GM12878 (cell line): Measurements from ENCODE around the gene NKIRAS2. TPM values are rescaled to one million over a fixed set of nuclear protein-coding genes. Genes with fewer than 3 reads are reported as not detected.

Experiments
- ATAC-seq: fragments of 200-7000 bp; cut with Tn5 transposase; 3 replicates; pipeline ENCODE4 v1.9.1; 2020; ENCODE audit warnings: mild to moderate bottlenecking, moderate library complexity
- BruUV-seq: library from RNA; stranded (reverse); fragments of 400-500 nt; replicated peaks from 2 replicates; lab custom pipeline; 2021; lab: Mats Ljungman, UMichigan
- CTCF ChIA-PET: fragments of 300-600 bp; sonication (Branson Sonifier 250); formaldehyde crosslinking; extraction: SDS; loops from one replicate; lab custom pipeline; 2021; ENCODE audit warnings: inconsistent platforms; lab: Yijun Ruan, JAX
- POLR2A ChIA-PET: fragments of 350-600 bp; formaldehyde crosslinking; extraction: SDS; loops from one replicate; lab custom pipeline; 2021; ENCODE audit warnings: inconsistent platforms; lab: Charles Lee
- RAD21 ChIA-PET: fragments of 300-600 bp; sonication (Branson Sonifier 250); formaldehyde crosslinking; loops from one replicate; lab custom pipeline; 2023; ENCODE audit warnings: antibody characterized with exemption; ENCODE audit not compliant: unreplicated experiment; lab: Charles Lee
- SMC1A ChIA-PET: fragments of 300-600 bp; sonication (Branson Sonifier 250); formaldehyde crosslinking; loops from one replicate; lab custom pipeline; 2023; ENCODE audit not compliant: unreplicated experiment, uncharacterized antibody; lab: Charles Lee
- DNase-seq: peaks from one replicate; pipeline ENCODE4 v3.0.0-alpha.2; 2011; ENCODE audit warnings: low read depth, low spot score
- FAIRE-seq: peaks from 3 replicates; lab custom pipeline; 2011; peaks lifted over from hg19 to GRCh38; lab: Jason Lieb, UNC
- H2AFZ ChIP-seq: 2 replicates; pipeline ENCODE4 v1.6.0; 2011; ENCODE audit warnings: low read depth, low read length, control low read depth; ENCODE audit not compliant: control insufficient read depth
- H3K27ac ChIP-seq: 2 replicates; pipeline ENCODE4 v1.5.1; 2011; ENCODE audit warnings: control low read depth; ENCODE audit not compliant: control insufficient read depth, insufficient read depth
- H3K27me3 ChIP-seq, 2 experiments: replicated peaks in 1 of 2; 2 replicates each; pipeline versions ENCODE4 v1.6.0 to v1.6.1; 2011; ENCODE audit warnings: low read length in 1 of 2; ENCODE audit not compliant: control insufficient read depth in 2 of 2, insufficient read depth in 2 of 2
- H3K36me3 ChIP-seq, 2 experiments: 2 replicates each; pipeline ENCODE4 v1.5.1; 2011; ENCODE audit warnings: low read length in 1 of 2; ENCODE audit not compliant: control insufficient read depth in 2 of 2, insufficient read depth in 2 of 2
- H3K4me1 ChIP-seq: 2 replicates; pipeline ENCODE4 v1.6.1; 2011; ENCODE audit warnings: mild to moderate bottlenecking, low read length, moderate library complexity, mixed read lengths; ENCODE audit not compliant: control insufficient read depth, insufficient read depth
- H3K4me2 ChIP-seq: 2 replicates; pipeline ENCODE4 v1.6.0; 2011; ENCODE audit warnings: control low read depth; ENCODE audit not compliant: control insufficient read depth, insufficient read depth
- H3K4me3 ChIP-seq: fragments of 200-600 bp; sonication (generic); 2 replicates; pipeline ENCODE4 v1.5.1; 2016
- H3K79me2 ChIP-seq: 2 replicates; pipeline ENCODE4 v1.6.0; 2011; ENCODE audit warnings: low read length; ENCODE audit not compliant: control insufficient read depth, insufficient read depth
- H3K9ac ChIP-seq: 2 replicates; pipeline ENCODE4 v1.8.0; 2011; ENCODE audit warnings: low read length, control low read depth, mixed read lengths; ENCODE audit not compliant: control insufficient read depth, insufficient read depth
- H3K9me3 ChIP-seq: replicated peaks from 3 replicates; pipeline ENCODE4 v1.5.1; 2011; ENCODE audit warnings: mild to moderate bottlenecking, low read length; ENCODE audit not compliant: control insufficient read depth, insufficient read depth
- H4K20me1 ChIP-seq: 2 replicates; pipeline ENCODE4 v1.6.0; 2011; ENCODE audit not compliant: control insufficient read depth, insufficient read depth
- MAX ChIP-seq: IDR thresholded peaks from 2 replicates; pipeline ENCODE4 v1.6.1; 2012; ENCODE audit warnings: low read depth, low read length, improper control_type of control experiment
- PML ChIP-seq: IDR thresholded peaks from 2 replicates; pipeline ENCODE4 v1.6.1; 2012; ENCODE audit warnings: low read length, inconsistent platforms
- POLR2A ChIP-seq: IDR thresholded peaks from 2 replicates; pipeline ENCODE4 v1.6.1; 2011; ENCODE audit warnings: low read depth, mild to moderate bottlenecking, low read length
- RAD51 ChIP-seq: fragments of 450-650 bp; IDR thresholded peaks from 2 replicates; pipeline ENCODE4 v1.6.1; 2016; ENCODE audit warnings: moderate library complexity, mild to moderate bottlenecking, inconsistent platforms
- SPI1 ChIP-seq: IDR thresholded peaks from 2 replicates; pipeline ENCODE4 v1.6.1; 2011; ENCODE audit warnings: low read depth, mild to moderate bottlenecking, low read length, moderate library complexity, borderline replicate concordance; ENCODE audit not compliant: insufficient read depth
- STAT3 ChIP-seq: IDR thresholded peaks from 2 replicates; pipeline ENCODE4 v1.6.1; 2011; ENCODE audit warnings: low read depth, low read length, improper control_type of control experiment
- SUZ12 ChIP-seq: fragments of 200-600 bp; sonication (generic); IDR thresholded peaks from one replicate; pipeline ENCODE4 v1.6.1; 2018; ENCODE audit warnings: antibody characterized with exemption, mild to moderate bottlenecking; ENCODE audit not compliant: unreplicated experiment
- ZBTB11 ChIP-seq: fragments of 450-650 bp; formaldehyde crosslinking; IDR thresholded peaks from 2 replicates; pipeline ENCODE4 v1.5.0; 2022; ENCODE audit warnings: mild to moderate bottlenecking, missing genetic modification characterization
- WGBS: methylation state at CpG from one replicate; pipeline ENCODE4 v1.1.6; 2016; ENCODE audit warnings: low lambda C conversion rate; ENCODE audit not compliant: insufficient replicate concordance, insufficient coverage; ENCODE audit errors: missing lambda C conversion rate; 5-methylcytosine and 5-hydroxymethylcytosine counted together
- in situ Hi-C: fragments of 300-500 bp; cut with MboI; formaldehyde crosslinking; loops from 9 replicates; pipeline ENCODE4 v1.14.3; 2018; ENCODE audit warnings: mixed read lengths
- intact Hi-C: fragments of 100-400 bp; cut with micrococcal nuclease; formaldehyde crosslinking; loops from one replicate; pipeline ENCODE4 v1.14.2; 2022; ENCODE audit not compliant: unreplicated experiment
- polyA plus RNA-seq, 11 experiments: library from polyadenylated mRNA; depleted of rRNA in 4 of 11; unstranded in 6 of 11; stranded (reverse) in 5 of 11; fragments of >200 nt; fragmentation: Nextera tagmentation in 4 of 11; fragmentation: Illumina TruSeq in 1 of 11; extraction: Ambion mirVana in 4 of 11; extraction: Trizol in 1 of 11; gene quantifications; 1 replicate in 1 of 11; 2 replicates in 10 of 11; pipeline versions ENCODE4 v1.2.1 to v1.2.3, GENCODE V29; 2011 to 2016; ENCODE audit warnings: inconsistent platforms in 2 of 11, missing spikeins in 2 of 11, low read depth in 1 of 11
- total RNA-seq, 4 experiments: library from RNA; depleted of rRNA in 3 of 4; stranded (reverse); fragments of >200 nt in 3 of 4; fragmentation: Illumina TruSeq in 1 of 4; extraction: Trizol in 1 of 4; gene quantifications; 2 replicates each; pipeline versions ENCODE4 v1.2.1 to v1.2.3, GENCODE V29; 2013 to 2021

Gene NKIRAS2
- total and polyA plus RNA-seq, 10 of the 15 experiments (the other 5 are each of a cell fraction or from before 2014, with no cell fraction given), result 6.4 to 49.7 (median 27.2) TPM

GRCh38 chr17:42055027-42055426, 35.1 kb downstream of the NKIRAS2 start:
- Histone ChIP-seq H4K20me1 (no peaks in the 10 kb centered on the region), H3K4me3 (no peak overlapping the region), H3K27ac (no peak overlapping the region), H3K9ac (no peak overlapping the region), H3K36me3 (no peaks in the 10 kb centered on the region), H3K4me1 (no peaks in the 10 kb centered on the region), H3K79me2 (no peaks in the 10 kb centered on the region), H3K27me3 (peaks cover 2 to 4% of the 10 kb centered on the region in 2 experiments), H3K9me3 (peaks cover 8% of the 10 kb centered on the region; the same call in 2 of the 3 replicates), H2AFZ (no peak overlapping the region), H3K4me2 (no peak overlapping the region)
- intact Hi-C loops (no loop called here), in situ Hi-C loops (no loop called here)
- BruUV-seq, result no TSS peak
- ChIA-PET SMC1A (interaction anchor here (1.5 kb wide), 1 partner anchor 9 kb away, joined by 4 read pairs; no protein-coding TSS in a partner anchor), POLR2A (interaction anchor here (0.6 to 1.2 kb wide), 2 partner anchors 10 to 13 kb away, joined by 3 to 4 read pairs; no protein-coding TSS in a partner anchor), CTCF (interaction anchor here (2.8 kb wide), 1 partner anchor 12 kb away, joined by 15 read pairs; no protein-coding TSS in a partner anchor), RAD21 (interaction anchor here (1.1 kb wide), 1 partner anchor 29 kb away, joined by 3 read pairs; no protein-coding TSS in a partner anchor)
- FAIRE-seq (no peak), ATAC-seq (no peak), DNase-seq (no peak)
- WGBS, result 44% methylated on average over 3 of the region's 3 CpGs
- TF ChIP-seq ZBTB11 (CRISPR knock-in tag) (no peak), POLR2A (no peak), RAD51 (no peak), STAT3 (no peak), SPI1 (no peak), MAX (no peak), PML (no peak), SUZ12 (no peak)
